HepG2 (cell line): Measurements from ENCODE around the gene ELP2. TPM values are rescaled to one million over a fixed set of nuclear protein-coding genes. Genes with fewer than 3 reads are reported as not detected.
A peak's percentile ranks its signal among the peaks of the same experiment; 100 is the strongest.

Experiments
- CHD2 ChIP-seq: IDR thresholded peaks from 2 replicates; pipeline ENCODE4 v1.6.1; 2011; ENCODE audit warnings: low read depth, low read length, improper control_type of control experiment
- CTCF ChIP-seq: sonication (generic); formaldehyde crosslinking; IDR thresholded peaks from 2 replicates; pipeline ENCODE4 v1.5.0; 2020; ENCODE audit warnings: mild to moderate bottlenecking, missing genetic modification reagents, moderate library complexity
- ISL2 ChIP-seq: sonication (generic); formaldehyde crosslinking; IDR thresholded peaks from 2 replicates; pipeline ENCODE4 v1.5.0; 2020; ENCODE audit warnings: missing genetic modification reagents
- MTA3 ChIP-seq: sonication (generic); formaldehyde crosslinking; IDR thresholded peaks from 2 replicates; pipeline ENCODE4 v1.4.0; 2020; ENCODE audit warnings: missing genetic modification reagents
- SKIL ChIP-seq: sonication (generic); formaldehyde crosslinking; IDR thresholded peaks from 2 replicates; pipeline ENCODE4 v1.8.0; 2022; ENCODE audit warnings: missing genetic modification reagents, mild to moderate bottlenecking, moderate library complexity, borderline replicate concordance
- U2AF2 ChIP-seq: fragments of 200-400 bp; formaldehyde crosslinking; IDR thresholded peaks from 2 replicates; pipeline ENCODE4 v1.6.1; 2017; ENCODE audit warnings: low read depth, mild to moderate bottlenecking, low read length
- ZBTB10 ChIP-seq: sonication (generic); formaldehyde crosslinking; IDR thresholded peaks from 2 replicates; pipeline ENCODE4 v1.4.0; 2020; ENCODE audit warnings: missing genetic modification reagents, borderline replicate concordance
- ZBTB20 ChIP-seq: sonication (generic); formaldehyde crosslinking; IDR thresholded peaks from 2 replicates; pipeline ENCODE4 v1.8.1; 2023; ENCODE audit warnings: missing genetic modification reagents, low read depth, mild to moderate bottlenecking, borderline replicate concordance
- ZBTB43 ChIP-seq: sonication (generic); formaldehyde crosslinking; conservative IDR thresholded peaks from 2 replicates; pipeline ENCODE4 v1.4.0; 2020; ENCODE audit warnings: missing genetic modification reagents
- ZNF318 ChIP-seq: sonication (generic); formaldehyde crosslinking; IDR thresholded peaks from 2 replicates; pipeline ENCODE4 v1.4.0; 2020; ENCODE audit warnings: mild to moderate bottlenecking, missing genetic modification reagents
- ZNF616 ChIP-seq: sonication (generic); formaldehyde crosslinking; IDR thresholded peaks from 2 replicates; pipeline ENCODE4 v1.5.0; 2020; ENCODE audit warnings: low read depth, mild to moderate bottlenecking, missing genetic modification reagents
- polyA plus RNA-seq, 8 experiments: library from polyadenylated mRNA; depleted of rRNA in 3 of 8; stranded (reverse) in 7 of 8; unstranded in 1 of 8; fragments of >200 nt; fragmentation: Illumina TruSeq in 4 of 8; extraction: Trizol in 4 of 8; gene quantifications; 2 replicates each; pipeline versions ENCODE4 v1.2.1 to v1.2.3, GENCODE V29; 2011 to 2016; ENCODE audit warnings: low read depth in 4 of 8, missing spikeins in 1 of 8, mixed read lengths in 1 of 8; ENCODE audit not compliant: insufficient read depth in 1 of 8
- total RNA-seq, 5 experiments: library from RNA; depleted of rRNA; stranded (reverse); fragments of >200 nt; fragmentation: Illumina TruSeq; extraction: Trizol; gene quantifications; 2 replicates each; pipeline ENCODE4 v1.2.3, GENCODE V29; 2016; ENCODE audit warnings: low read depth in 1 of 5

ELP2 gene
- total and polyA plus RNA-seq, 2 of the 13 experiments (the other 11 are each of a cell fraction or from before 2014, with no cell fraction given) = 98.7 to 100 TPM

GRCh38 chr18:36176177-36176584 lies 46.5 kb downstream of the ELP2 start (continued):
- TF ChIP-seq SKIL (CRISPR knock-in tag) (no peak), ZNF616 (CRISPR knock-in tag) (no peak), MTA3 (CRISPR knock-in tag) (no peak), ZBTB10 (CRISPR knock-in tag) (no peak), ZBTB43 (CRISPR knock-in tag) (no peak), ZBTB20 (CRISPR knock-in tag) (peak; percentile 86; the same call in 1 of the 2 replicates), CHD2 (no peak; the same call in 1 of the 2 replicates), CTCF (CRISPR knock-in tag) (no peak), ZNF318 (0 out of 2 replicates have a peak, but pooled peaks have one; percentile 36), U2AF2 (no peak), ISL2 (CRISPR knock-in tag) (no peak; the same call in 1 of the 2 replicates)
